ENCODE results near the gene ERP29. TPM values are rescaled to one million over a fixed set of nuclear protein-coding genes. Genes with fewer than 3 reads are reported as not detected.
A peak's percentile ranks its signal among the peaks of the same experiment; 100 is the strongest.
"Not testable (repeated sequence)": the region's sequence is repeated elsewhere in the genome, so short reads cannot be mapped to it uniquely, and the experiment has no call there.

Gene ERP29
- total RNA-seq, 1 donor from 2014 or later = 59.9 TPM

- peaks cover 67% of the 10 kb centered on the region for H3K36me3 Mint-ChIP-seq (ENCODE audit: low read depth)
- intact Hi-C loops (cut with micrococcal nuclease) = no loop called here
- no peaks in the 10 kb centered on the region for H3K27me3 Mint-ChIP-seq (ENCODE audit: low read depth)
- no peak overlapping the region for H3K4me3 Mint-ChIP-seq (ENCODE audit: low read depth)
- no peaks in the 10 kb centered on the region for H3K9me3 Mint-ChIP-seq
- peak overlapping the region; percentile 76 for H3K27ac Mint-ChIP-seq
- peaks cover 21% of the 10 kb centered on the region for H3K4me1 Mint-ChIP-seq (ENCODE audit: low read depth)
- DNase-seq (ENCODE audit: low spot score) = no peak
Measured at GRCh38 chr12:112025808-112026375, 12.7 kb downstream of the ERP29 start.

GRCh38 chr12:112029301-112029700 is 16.1 kb downstream of the ERP29 start:
- Mint-ChIP-seq H3K27me3 (ENCODE audit: low read depth) (no peaks in the 10 kb centered on the region), H3K36me3 (ENCODE audit: low read depth) (peaks cover 57% of the 10 kb centered on the region), H3K9me3 (no peaks in the 10 kb centered on the region), H3K4me1 (ENCODE audit: low read depth) (peaks cover 11% of the 10 kb centered on the region), H3K4me3 (ENCODE audit: low read depth) (no peak overlapping the region), H3K27ac (no peak overlapping the region)
- no peak for DNase-seq (ENCODE audit: low spot score)
- intact Hi-C loops (cut with micrococcal nuclease) = no loop called here

GRCh38 chr12:112031472-112031871 is 18.2 kb downstream of the ERP29 start:
- H3K9me3 Mint-ChIP-seq = no peaks in the 10 kb centered on the region
- H3K4me3 Mint-ChIP-seq (ENCODE audit: low read depth) = no peak overlapping the region
- H3K27me3 Mint-ChIP-seq (ENCODE audit: low read depth) = no peaks in the 10 kb centered on the region
- H3K27ac Mint-ChIP-seq = no peak overlapping the region
- H3K4me1 Mint-ChIP-seq (ENCODE audit: low read depth) = peaks cover 5% of the 10 kb centered on the region
- DNase-seq (ENCODE audit: low spot score) = no peak
- peaks cover 58% of the 10 kb centered on the region for H3K36me3 Mint-ChIP-seq (ENCODE audit: low read depth)
- intact Hi-C loops (cut with micrococcal nuclease) = no loop called here

GRCh38 chr12:112032292-112032691 is 19.1 kb downstream of the ERP29 start:
- no peak for DNase-seq (ENCODE audit: low spot score)
- H3K27ac Mint-ChIP-seq = no peak overlapping the region
- H3K4me1 Mint-ChIP-seq (ENCODE audit: low read depth) = peaks cover 3% of the 10 kb centered on the region
- no peaks in the 10 kb centered on the region for H3K27me3 Mint-ChIP-seq (ENCODE audit: low read depth)
- H3K36me3 Mint-ChIP-seq (ENCODE audit: low read depth) = peaks cover 63% of the 10 kb centered on the region
- no peaks in the 10 kb centered on the region for H3K9me3 Mint-ChIP-seq
- no peak overlapping the region for H3K4me3 Mint-ChIP-seq (ENCODE audit: low read depth)
- intact Hi-C loops (cut with micrococcal nuclease) = no loop called here

- Mint-ChIP-seq H3K36me3 (ENCODE audit: low read depth) (peaks cover 67% of the 10 kb centered on the region), H3K9me3 (no peaks in the 10 kb centered on the region), H3K4me3 (ENCODE audit: low read depth) (no peak overlapping the region), H3K27ac (no peak overlapping the region), H3K4me1 (ENCODE audit: low read depth) (peaks cover 1% of the 10 kb centered on the region), H3K27me3 (ENCODE audit: low read depth) (no peaks in the 10 kb centered on the region)
- DNase-seq (ENCODE audit: low spot score) = no peak
- intact Hi-C loops (cut with micrococcal nuclease) = no loop called here
Measured at GRCh38 chr12:112035219-112035785, 22.1 kb downstream of the ERP29 start.

GRCh38 chr12:112036614-112037013 is 23.4 kb downstream of the ERP29 start:
- H3K27ac Mint-ChIP-seq; H3K4me1 Mint-ChIP-seq (ENCODE audit: low read depth); H3K9me3 Mint-ChIP-seq; DNase-seq (ENCODE audit: low spot score); H3K27me3 Mint-ChIP-seq (ENCODE audit: low read depth); intact Hi-C loops (cut with micrococcal nuclease); H3K4me3 Mint-ChIP-seq (ENCODE audit: low read depth): not testable (repeated sequence)
- peaks cover 61% of the 10 kb centered on the region for H3K36me3 Mint-ChIP-seq (ENCODE audit: low read depth)

GRCh38 chr12:112046003-112046402 is 32.8 kb downstream of the ERP29 start:
- Mint-ChIP-seq H3K27me3 (ENCODE audit: low read depth) (no peaks in the 10 kb centered on the region), H3K27ac (no peak overlapping the region)

GRCh38 chr12:112049351-112049750 is 36.1 kb downstream of the ERP29 start:
- H3K4me1 Mint-ChIP-seq (ENCODE audit: low read depth) = peaks cover 4% of the 10 kb centered on the region
- no peak overlapping the region for H3K4me3 Mint-ChIP-seq (ENCODE audit: low read depth)
- H3K27me3 Mint-ChIP-seq (ENCODE audit: low read depth) = no peaks in the 10 kb centered on the region
- DNase-seq (ENCODE audit: low spot score) = no peak
- H3K9me3 Mint-ChIP-seq = no peaks in the 10 kb centered on the region
- intact Hi-C loops (cut with micrococcal nuclease) = no loop called here
- H3K27ac Mint-ChIP-seq = no peak overlapping the region
- peaks cover 64% of the 10 kb centered on the region for H3K36me3 Mint-ChIP-seq (ENCODE audit: low read depth)

More at GRCh38 chr12:112046003-112046402, 32.8 kb downstream of the ERP29 start:
- no peak for DNase-seq (ENCODE audit: low spot score)
- intact Hi-C loops (cut with micrococcal nuclease) = no loop called here
- peaks cover 59% of the 10 kb centered on the region for H3K36me3 Mint-ChIP-seq (ENCODE audit: low read depth)
- H3K9me3 Mint-ChIP-seq = no peaks in the 10 kb centered on the region
- no peak overlapping the region for H3K4me3 Mint-ChIP-seq (ENCODE audit: low read depth)
- H3K4me1 Mint-ChIP-seq (ENCODE audit: low read depth) = no peaks in the 10 kb centered on the region

- no peak for DNase-seq (ENCODE audit: low spot score)
- Mint-ChIP-seq H3K4me3 (ENCODE audit: low read depth) (no peak overlapping the region), H3K27me3 (ENCODE audit: low read depth) (no peaks in the 10 kb centered on the region), H3K27ac (no peak overlapping the region), H3K9me3 (no peaks in the 10 kb centered on the region), H3K36me3 (ENCODE audit: low read depth) (peaks cover 65% of the 10 kb centered on the region), H3K4me1 (ENCODE audit: low read depth) (no peaks in the 10 kb centered on the region)
- intact Hi-C loops (cut with micrococcal nuclease) = no loop called here
Measured at GRCh38 chr12:112061137-112061536, 47.9 kb downstream of the ERP29 start.

GRCh38 chr12:112063273-112063672 is 50.0 kb downstream of the ERP29 start:
- H3K4me1 Mint-ChIP-seq (ENCODE audit: low read depth) = peaks cover 3% of the 10 kb centered on the region
- no peak overlapping the region for H3K27ac Mint-ChIP-seq
- H3K4me3 Mint-ChIP-seq (ENCODE audit: low read depth) = no peak overlapping the region
- no peak for DNase-seq (ENCODE audit: low spot score)
- no peaks in the 10 kb centered on the region for H3K9me3 Mint-ChIP-seq
- intact Hi-C loops (cut with micrococcal nuclease) = no loop called here
- peaks cover 68% of the 10 kb centered on the region for H3K36me3 Mint-ChIP-seq (ENCODE audit: low read depth)
- H3K27me3 Mint-ChIP-seq (ENCODE audit: low read depth) = no peaks in the 10 kb centered on the region

GRCh38 chr12:112066566-112066965 is 53.3 kb downstream of the ERP29 start:
- H3K27ac Mint-ChIP-seq = no peak overlapping the region
- intact Hi-C loops (cut with micrococcal nuclease) = no loop called here

More at GRCh38 chr12:112066566-112066965, 53.3 kb downstream of the ERP29 start:
- Mint-ChIP-seq H3K36me3 (ENCODE audit: low read depth) (peaks cover 74% of the 10 kb centered on the region), H3K4me3 (ENCODE audit: low read depth) (no peak overlapping the region), H3K9me3 (no peaks in the 10 kb centered on the region), H3K27me3 (ENCODE audit: low read depth) (no peaks in the 10 kb centered on the region), H3K4me1 (ENCODE audit: low read depth) (peaks cover 3% of the 10 kb centered on the region)
- no peak for DNase-seq (ENCODE audit: low spot score)

All from activated T-helper 2 cell treated with anti-CD3 and anti-CD28 coated beads, Interferon-gamma antibody, Interleukin-2, Interleukin-4, amounts not matched to agents 10 μg/mL and 5 μg/mL and 100 μg/mL, durations not matched to agents 14 hours and 24 hours and 36 hours (primary cell).